T-helper 9 cell (primary cell): ENCODE results near the gene GTF2E1.
A peak's percentile ranks its signal among the peaks of the same experiment; 100 is the strongest.
"Not testable (repeated sequence)": the region's sequence is repeated elsewhere in the genome, so short reads cannot be mapped to it uniquely, and the experiment has no call there.

Experiments
- DNase-seq: peaks from one replicate; pipeline ENCODE4 v3.0.0-alpha.2; 2020

Gene GTF2E1

DNA sequence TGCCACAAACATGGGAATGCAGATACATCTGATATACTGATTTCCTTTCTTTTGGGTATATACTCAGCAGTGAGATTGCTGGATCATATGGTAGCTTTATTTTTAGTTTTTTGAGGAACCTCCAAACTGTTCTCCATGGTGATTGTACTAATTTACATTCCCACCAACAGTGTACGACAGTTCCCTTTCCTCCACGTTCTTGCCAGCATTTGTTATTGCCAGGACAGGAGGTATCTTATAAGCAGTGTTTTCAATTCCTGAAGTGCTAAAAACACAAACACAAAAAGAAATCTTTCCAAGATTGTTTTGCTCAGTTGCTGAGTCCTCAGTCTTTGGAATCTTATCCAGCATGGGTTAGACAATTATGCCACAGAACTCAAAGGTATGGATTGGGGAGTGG is 13.5 kb downstream of the GTF2E1 start:
- DNase-seq: no peak

DNA sequence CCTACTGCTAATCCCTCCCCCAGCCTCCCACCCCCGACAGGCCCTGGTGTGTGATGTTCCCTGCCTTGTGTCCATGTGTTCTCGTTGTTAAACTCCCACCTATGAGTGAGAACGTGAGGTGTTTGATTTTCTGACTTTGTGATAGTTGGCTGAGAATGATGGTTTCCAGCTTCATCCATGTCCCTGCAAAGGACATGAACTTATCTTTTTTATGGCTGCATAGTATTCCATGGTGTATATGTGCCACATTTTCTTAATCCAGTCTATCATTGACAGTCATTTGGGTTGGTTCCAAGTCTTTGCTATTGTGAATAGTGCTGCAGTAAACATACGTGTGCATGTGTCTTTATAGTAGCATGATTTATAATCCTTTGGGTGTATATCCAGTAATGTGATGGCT is 16.0 kb downstream of the GTF2E1 start:
- DNase-seq: not testable (repeated sequence)

DNA sequence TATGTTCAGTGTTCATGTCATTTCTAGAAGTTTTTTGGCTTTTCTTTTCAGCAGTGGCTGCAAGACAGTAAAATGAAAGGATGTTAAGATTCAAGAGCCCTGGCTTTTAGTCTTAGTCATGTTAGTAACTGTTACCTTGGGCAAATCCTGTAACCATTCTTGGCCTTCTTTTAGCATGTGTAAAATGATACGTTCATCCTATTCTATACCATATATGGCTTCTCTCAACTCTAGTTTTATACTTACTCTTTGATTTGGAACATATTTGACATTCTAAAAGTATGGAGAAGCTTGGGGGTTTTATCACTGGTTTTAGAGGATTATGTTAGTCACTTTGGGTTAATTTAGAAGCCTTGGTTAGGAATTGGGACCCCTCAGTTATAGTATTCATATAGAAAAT is 20.1 kb downstream of the GTF2E1 start:
- no peak for DNase-seq

DNA sequence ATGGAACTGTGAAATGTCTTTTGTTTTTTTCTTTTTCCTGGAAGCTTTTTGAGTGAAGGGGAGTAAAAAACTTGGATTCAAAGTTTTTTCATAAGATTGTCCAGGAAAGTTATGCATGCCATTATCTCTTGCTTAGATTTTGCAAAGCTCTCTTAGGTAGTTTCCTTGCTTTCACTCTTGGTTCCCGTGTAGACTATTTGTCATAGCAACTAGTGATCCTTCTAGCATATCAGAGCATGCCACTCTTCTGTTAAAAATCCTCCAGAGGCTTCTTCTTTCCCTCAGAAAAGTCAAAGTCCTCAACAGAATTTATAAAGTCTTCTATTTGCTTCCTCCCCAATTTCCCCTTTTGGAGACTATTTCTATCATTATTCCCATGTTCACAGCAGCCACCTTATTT is 21.1 kb downstream of the GTF2E1 start:
- no peak for DNase-seq

DNA sequence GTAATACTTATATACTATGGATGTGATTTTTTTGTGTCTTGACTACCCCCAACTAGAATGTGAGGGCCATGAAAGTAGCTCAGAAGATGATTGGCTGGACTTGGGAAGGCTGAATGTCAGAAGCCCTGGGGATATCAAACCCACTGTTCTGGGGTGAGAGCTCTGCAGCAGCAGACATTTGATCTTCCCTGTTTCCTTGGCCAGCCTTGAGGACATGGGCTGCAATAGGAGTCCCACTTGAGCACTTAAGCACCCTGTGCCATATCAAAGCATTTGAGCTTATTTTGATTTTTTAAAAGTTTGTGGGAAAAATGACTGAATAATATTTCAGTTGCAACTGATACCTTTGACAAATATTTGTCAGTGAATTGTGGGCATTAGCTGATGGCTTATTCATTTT is 21.7 kb downstream of the GTF2E1 start:
- no peak for DNase-seq

DNA sequence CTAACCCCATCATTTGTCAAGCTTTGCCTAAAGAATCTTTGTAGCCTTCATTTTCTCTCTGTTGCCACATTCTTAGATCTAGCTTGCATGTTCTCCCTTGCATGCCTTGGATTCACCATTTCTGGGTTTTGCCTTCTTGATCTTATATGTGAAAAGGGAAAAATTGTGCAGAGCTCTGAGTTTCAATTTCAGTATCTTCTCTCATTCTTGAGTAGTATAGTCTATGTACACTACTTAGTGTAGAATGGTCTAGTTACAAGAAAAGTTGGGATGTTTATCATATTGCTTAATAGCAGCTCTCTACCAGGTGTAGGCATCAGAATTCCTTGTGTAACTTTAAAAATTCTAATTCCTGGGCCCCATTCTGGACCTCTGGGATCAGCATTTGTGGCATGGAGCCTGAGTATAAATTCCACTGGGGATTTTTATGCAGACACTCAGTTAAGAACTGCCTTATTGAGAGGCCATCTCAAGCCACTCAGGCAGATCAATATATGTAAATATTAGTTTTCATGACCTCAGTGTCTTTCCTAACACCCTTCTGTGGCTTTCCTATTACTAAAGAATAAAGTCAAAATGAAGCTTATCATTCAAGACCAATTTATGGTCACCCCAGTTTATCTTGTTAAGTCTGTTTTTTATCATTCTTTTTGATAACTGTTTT is 23.4 kb downstream of the GTF2E1 start:
- DNase-seq: no peak

DNA sequence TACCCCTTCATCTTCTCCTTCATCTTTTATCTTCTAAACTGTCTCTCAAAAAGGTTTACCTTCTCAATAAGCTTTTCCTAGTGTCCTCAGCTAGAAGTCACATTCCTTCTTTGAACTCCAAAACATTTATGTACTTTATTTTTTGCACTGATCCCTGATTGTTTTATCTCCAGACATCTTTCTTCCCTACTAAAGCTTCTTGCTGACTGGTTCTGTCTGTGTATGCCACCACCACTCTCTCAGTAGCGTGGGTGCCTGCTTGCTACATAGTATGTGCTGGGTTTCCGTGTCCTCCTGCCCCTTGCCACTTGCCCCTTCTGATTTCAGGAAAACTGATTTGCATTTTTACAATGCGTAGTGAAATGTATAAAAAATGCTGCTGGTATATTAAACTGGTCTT is 24.0 kb downstream of the GTF2E1 start:
- DNase-seq: no peak

DNA sequence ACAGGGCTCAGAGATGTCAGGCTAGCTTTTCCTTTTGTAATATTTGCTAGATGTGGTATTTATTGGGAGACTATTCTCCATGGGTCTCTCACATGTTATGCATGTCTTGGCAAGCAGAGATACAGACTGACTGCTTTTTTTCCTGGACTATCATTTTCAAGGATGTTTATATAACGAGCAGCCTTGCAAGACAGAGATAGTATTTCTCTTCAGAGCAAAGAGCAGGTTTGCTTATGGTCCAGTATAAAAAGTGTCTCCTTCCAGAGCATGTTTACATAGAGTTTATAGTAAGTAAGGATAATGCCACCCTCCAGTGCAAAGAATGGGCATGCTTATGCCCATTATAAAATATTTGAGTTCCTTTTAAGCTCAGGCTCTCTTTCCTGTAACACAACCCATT is 24.6 kb downstream of the GTF2E1 start:
- no peak for DNase-seq

DNA sequence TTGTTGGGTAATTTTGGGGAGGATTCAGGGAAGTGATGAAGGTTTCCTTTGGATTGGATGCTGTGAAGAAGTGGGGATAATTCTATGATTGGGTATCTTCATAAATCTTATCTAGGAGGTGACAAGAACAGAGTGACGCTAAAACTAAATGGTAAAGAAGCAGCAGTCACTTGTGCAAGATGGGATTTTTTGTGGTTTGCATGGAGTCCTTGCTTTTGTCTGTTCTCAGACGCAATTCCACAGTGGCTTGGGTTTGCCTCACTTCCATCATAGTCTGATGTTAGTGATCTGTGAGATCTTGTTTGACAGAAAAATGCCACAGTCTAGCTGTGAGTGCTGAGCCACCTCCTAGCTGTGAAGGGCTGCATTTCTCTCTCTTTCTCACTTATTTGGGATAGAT is 26.9 kb downstream of the GTF2E1 start:
- DNase-seq: no peak

DNA sequence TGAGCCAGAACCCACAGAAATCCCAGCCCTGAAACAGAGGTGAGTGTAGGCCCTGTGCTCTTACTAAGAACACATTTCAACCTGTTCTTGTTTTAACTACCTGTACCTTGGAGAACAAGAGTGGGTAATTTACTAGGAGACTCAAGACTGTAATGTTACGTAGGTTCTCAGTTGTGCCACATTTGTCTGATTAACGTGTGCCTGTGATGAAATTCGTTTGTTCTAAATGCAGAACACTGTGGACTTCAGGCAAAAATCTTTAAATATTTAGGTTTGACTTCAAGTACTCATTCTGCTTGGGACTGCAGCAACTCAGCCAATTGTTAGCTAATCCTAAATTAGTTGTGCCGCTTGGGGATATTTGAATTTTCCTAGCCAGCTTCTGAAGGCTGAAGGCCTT is 28.3 kb downstream of the GTF2E1 start:
- no peak for DNase-seq

DNA sequence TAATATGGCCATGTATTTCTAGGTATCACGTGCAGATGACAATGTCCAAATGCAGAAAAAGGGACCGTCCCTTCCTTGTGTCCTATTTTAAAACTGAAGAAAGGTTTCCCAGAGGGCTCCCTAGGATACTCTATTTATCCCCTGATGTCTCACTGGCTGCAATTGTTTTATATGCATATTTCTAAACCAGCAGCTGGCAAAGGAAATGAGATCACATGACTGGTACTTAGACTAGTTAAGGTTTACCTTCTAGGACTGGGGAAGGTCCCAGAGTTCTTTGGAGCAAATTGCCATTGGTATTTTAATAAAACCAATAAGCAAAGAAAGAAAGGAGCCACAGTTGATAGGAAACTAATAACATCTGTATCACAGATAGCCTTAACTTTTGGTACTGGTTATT is 29.5 kb downstream of the GTF2E1 start:
- no peak for DNase-seq

DNA sequence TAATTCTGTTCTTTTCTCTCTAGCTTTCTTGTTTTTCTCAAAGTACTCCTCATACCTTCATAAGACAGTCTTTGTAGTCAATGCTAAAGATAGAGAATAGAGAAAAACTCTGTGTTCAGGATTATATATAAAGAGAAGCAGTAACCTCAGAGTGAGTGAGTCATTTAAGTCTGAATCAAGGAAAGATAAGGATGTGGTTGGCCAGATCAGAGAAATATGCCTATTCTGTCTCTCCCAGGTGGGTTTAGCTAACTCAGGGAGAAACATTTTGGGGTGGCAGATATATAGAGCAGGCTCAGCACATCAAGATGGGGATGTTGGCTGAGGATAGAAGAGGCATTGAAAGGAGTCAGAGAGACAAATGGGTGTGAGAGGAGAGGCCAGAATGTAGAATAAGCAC is 31.4 kb downstream of the GTF2E1 start:
- DNase-seq: no peak

DNA sequence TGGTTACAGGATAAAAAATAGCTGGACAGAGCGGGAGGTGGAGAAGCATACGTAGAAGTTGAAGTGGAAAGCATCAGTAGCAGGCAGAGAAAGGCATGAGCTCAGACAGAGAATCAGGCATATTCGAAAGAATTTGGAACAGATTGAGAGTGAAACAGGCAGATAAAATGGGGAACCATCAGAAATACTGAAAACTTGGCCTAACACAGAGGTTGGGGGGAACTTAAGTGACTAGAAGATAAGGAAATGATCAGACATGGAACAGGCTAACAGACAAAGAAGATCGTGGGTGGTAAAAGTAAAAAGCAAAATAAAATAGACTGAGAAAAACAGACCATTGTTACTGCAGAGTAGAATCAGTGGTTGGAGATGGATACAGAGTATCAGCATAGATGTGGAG is 32.9 kb downstream of the GTF2E1 start:
- DNase-seq: no peak

DNA sequence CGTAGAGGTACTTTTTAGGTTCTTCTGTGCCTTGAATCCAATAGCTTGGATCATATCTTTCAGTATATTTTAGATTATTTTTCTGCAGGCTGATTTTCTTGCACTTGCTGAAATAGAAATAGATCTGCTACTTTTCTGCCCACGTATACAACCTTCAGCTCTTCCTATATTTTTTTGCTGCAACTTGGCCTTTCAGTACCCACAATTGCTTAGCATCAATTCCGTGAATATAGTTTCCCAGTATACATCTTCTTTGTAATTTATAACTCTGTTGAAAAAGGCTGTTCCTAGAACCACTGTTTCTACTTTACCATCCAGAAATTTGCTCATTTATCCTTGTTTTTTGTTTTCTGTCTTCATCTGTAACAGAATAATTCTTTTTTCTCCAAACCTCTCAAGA is 36.2 kb downstream of the GTF2E1 start:
- no peak for DNase-seq

DNA sequence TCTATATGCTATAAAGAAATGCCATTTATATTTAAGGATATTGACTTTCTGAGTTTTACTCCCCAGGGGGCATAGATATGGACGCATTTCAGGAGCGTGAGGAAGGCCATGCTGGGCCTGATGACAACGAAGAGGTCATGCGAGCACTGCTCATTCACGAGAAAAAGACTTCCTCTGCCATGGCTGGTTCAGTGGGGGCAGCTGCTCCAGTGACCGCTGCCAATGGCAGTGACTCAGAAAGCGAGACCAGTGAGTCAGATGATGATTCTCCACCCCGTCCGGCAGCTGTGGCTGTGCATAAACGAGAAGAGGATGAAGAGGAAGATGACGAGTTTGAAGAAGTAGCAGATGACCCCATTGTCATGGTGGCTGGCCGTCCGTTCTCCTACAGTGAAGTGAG is 38.4 kb downstream of the GTF2E1 start:
- DNase-seq: no peak

DNA sequence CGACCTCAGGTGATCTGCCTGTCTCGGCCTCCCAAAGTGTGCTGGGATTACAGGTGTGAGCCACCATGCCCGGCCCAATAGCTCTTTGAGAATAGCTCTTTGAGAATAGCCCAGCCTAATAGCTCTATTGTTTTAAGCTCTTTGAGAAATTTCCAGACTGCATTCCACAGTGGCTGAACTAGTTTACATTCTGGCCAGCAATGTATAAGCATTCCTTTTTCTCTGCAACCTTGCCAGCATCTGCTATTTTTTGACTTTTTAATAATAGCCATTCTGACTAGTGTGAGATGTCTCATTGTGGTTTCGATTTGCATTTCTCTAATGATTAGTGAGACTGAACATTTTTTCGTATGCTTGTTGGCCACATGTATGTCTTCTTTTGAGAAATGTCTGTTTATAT is 43.3 kb downstream of the GTF2E1 start:
- not testable (repeated sequence) for DNase-seq

DNA sequence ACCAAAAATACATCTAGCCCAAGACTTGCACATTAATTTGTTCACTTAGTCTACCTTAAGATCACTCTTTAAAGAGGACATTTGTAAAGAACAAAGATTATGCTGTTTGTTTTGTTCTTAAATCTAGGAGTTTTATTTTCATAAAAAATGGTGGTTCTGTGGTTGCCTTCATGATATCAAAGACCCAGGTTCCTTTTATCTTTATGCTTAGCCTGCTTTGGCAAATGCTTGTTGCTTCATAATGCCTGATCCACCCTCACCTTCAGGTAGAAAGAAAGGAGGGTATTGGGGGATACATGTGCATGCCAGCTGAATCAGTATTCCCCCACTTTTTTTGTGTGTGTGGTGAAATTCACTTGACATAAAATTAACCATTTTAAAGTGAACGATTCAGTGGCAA is 48.5 kb downstream of the GTF2E1 start:
- DNase-seq: no peak

DNA sequence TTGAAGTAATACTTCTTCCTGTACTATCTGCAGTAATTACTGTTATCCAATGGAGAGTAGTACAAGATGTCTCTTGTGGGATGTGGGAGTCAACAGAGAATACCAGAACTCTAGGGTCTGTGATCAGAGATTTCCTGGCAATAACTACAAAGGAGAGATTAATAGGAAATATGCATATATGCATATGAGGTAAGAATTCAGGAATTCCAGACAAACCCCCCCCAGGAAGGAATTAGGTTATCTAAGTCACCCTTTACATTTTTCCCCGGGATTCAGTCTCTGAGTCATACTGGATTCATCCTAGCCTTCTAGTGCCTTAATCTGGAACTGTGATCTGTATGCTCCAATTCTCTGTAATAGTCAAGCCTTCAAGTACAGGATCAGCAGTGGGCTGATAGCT is 49.4 kb downstream of the GTF2E1 start:
- DNase-seq: no peak

DNA sequence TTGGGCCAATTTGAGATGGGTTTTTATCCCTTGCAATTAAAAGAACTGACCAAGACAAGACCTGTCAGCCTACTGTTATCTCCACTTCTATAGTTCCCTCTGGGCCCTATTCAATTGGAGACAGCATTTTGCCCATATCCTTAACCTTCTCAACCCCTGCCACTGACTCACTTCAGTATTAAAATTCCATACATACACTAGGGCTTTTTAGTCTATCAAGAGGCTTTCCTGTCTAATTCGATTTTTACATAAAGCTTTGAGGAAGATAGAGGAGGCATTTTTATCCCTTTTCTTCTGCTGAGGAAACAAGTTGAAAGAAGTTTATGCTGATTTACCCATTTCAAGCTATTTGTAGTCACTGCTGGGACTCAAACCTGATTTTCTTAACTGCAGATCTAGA is 51.1 kb downstream of the GTF2E1 start:
- no peak for DNase-seq

DNA sequence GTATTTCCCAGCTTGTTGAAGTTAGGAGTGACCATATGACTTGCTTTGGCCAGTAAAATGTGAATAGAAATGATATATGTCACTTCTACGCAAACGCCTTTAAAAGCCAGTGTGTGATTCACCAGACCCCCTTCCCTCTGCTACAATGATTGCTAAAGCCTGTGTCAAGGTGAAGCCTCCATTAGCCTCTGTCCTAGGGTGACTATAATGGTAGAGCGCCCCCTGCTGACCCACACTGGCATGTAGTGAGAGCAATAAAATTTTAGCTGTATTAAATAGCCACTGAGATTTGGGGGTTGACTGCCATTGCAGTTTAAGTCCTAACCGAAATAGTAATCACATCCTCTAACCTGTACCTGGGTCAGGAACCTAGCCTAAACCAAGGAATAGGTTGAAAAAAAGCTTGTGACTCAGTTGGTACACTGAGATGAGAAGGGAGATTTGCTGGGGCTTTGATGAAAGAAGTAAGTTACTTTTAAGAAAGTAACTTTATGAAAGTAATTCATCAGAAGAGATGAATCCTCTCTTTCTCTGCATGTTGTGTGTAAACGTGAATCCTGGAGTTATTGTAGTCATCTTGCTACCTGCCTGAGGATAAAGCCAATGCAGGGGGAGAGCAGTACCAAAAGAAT is 52.6 kb downstream of the GTF2E1 start:
- DNase-seq: peak; percentile 87

DNA sequence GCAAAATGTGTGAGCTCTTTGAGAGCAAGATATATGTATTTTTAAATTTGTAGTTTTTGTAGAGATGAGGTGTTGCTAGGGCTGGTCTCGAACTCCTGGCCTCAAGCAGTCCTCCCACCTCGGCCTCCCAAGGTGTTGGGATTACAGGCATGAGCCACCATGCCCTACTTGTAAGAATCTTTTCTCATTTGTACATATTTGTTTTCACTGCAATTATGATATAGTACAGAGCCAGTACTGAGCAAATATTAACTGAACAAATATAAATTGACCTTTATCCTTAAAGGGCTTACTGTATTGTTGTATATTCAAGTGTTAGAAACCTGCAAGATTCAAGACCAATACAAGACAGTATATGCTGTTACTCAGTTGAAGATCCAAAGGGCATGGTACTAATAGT is 53.4 kb downstream of the GTF2E1 start:
- DNase-seq: no peak

DNA sequence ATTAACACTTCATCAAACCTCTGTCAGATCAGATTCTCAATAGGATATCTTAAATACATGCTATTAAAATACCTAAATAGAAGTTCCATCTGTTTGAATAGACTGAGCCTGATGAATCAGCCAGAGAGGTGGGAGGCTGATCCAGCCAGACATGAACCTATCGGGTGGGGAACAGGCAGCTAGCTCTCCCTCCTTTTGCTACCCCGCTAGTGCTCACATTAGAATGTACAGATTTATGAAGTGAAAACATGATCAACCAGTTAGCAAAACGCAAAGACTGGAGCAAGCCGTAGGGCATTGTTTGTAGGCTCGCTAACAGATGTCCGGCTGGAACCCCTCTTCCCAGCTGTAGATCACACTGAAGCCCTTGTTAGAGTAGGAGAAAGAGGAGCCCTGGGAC is 54.4 kb downstream of the GTF2E1 start:
- no peak for DNase-seq

DNA sequence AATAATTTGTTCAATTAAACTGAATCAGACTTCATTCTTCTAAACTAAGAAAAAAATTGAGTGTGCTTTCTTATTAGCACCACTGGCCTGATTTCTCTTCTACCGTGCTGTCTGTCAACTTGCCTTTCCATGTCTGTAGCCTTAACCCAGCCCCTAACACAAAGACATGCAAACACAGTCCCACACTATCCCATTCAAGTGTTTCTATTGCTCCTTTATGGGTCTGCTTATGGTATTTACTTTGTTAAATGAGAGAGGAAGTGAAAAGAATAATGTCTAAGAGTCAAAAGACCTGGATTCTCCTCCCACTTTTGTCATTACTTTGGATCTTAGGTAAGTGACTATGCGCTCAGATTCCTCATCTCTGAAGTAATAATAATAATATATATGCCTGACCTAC is 55.3 kb downstream of the GTF2E1 start:
- DNase-seq: no peak

DNA sequence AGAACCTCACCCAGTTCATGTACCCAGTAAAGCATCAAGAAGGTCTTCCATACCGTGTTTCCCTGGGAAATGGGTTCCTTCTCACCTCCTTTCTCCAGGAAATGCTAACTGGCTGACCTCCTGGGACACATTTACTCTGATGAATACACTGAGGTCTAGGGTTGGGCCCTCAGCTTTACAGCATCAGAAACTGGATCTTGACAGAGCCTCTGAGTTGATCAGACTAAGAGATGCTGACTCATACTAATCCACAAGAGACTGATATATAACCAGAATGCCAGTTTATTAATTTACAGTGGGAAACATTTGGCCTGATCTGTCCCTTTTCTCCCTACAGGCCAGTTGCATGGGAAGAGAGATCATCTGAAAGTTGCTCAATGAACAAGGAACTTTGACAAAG is 55.8 kb downstream of the GTF2E1 start:
- DNase-seq: no peak

DNA sequence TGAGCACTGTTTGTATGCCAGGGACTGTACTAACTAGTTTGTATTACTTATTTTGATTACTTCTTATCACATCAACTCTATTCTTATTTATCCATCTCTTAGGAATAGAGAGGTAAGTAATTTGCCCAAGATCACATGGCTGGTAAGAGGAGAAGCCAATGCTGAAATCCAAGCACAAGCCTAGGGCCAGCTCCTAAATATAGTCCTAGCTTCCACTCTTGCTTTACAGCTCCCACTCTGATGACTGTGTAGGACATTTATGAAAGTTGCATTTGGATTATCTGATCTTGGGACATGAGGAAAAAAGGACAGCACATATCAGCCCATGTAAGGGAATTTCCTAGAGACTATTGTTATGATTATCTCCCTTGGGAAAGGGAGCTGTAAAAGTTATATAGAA is 58.1 kb downstream of the GTF2E1 start:
- no peak for DNase-seq
